Measurements from ENCODE around the gene RAE1.

GRCh38 chr20:57384486-57384885, 33.4 kb downstream of the RAE1 start:
- TF ChIP-seq, protein P1, sequence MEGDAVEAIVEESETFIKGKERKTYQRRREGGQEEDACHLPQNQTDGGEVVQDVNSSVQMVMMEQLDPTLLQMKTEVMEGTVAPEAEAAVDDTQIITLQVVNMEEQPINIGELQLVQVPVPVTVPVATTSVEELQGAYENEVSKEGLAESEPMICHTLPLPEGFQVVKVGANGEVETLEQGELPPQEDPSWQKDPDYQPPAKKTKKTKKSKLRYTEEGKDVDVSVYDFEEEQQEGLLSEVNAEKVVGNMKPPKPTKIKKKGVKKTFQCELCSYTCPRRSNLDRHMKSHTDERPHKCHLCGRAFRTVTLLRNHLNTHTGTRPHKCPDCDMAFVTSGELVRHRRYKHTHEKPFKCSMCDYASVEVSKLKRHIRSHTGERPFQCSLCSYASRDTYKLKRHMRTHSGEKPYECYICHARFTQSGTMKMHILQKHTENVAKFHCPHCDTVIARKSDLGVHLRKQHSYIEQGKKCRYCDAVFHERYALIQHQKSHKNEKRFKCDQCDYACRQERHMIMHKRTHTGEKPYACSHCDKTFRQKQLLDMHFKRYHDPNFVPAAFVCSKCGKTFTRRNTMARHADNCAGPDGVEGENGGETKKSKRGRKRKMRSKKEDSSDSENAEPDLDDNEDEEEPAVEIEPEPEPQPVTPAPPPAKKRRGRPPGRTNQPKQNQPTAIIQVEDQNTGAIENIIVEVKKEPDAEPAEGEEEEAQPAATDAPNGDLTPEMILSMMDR (conservative IDR thresholded peaks at IDR 0.05; ENCODE audit: low read depth in 2 of 2) = no peak
- TF ChIP-seq REST (IDR thresholded peaks at IDR 0.05; ENCODE audit: unreplicated experiment) = no peak
- no peak for TF ChIP-seq POLR2AphosphoS5 (IDR thresholded peaks at IDR 0.05; ENCODE audit: low read depth)
- no peak for TF ChIP-seq NANOG (IDR thresholded peaks at IDR 0.05; ENCODE audit: borderline replicate concordance)
- no peak for TF ChIP-seq EZH2 (IDR thresholded peaks at IDR 0.05; ENCODE audit: low read depth, unreplicated experiment)
